ENCODE data around the gene NEDD4L. TPM values are rescaled to one million over a fixed set of nuclear protein-coding genes. Genes with fewer than 3 reads are reported as not detected.

NEDD4L gene
- polyA plus RNA-seq, 1 of the 3 experiments (the other 2 are of a cell fraction), result 13.2 TPM

DNA sequence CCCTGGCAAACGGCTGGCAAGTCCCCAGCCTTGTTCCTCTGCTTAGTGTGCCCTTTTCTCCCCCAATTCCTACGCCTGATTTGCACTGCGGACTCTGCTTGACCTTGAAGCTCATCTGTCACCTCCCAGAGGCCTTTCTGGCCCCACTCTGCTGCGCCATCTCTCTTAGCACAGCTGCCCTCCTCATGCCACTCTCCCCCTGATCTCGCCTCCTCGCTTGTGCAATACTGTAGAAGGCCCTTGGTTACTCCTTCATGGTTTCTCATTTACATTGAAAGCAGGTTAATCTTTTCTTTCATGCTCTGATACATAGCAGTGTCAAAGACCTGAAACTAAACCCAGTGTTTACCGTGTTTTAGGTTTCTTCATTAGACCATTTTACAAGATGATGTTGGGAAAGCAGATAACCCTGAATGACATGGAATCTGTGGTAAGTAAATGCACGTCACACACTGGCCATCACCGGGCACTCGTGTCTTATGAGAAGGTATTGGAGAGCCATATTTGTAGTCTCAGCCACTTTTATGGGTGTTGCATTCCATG, 326.1 kb downstream of the NEDD4L start:
- CTCF ChIA-PET, result interaction anchor here (0.8 kb wide), 1 partner anchor 124 kb away, joined by 3 read pairs; no protein-coding TSS in a partner anchor
- no peak overlapping the region for H3K4me3 ChIP-seq (ENCODE audit: low read depth in 2 of 2, low read length in 1 of 2)
- H3K9ac ChIP-seq, result no peak overlapping the region
- peaks cover 0 to 3% of the 10 kb centered on the region in 2 experiments; a peak in 1 of 4 replicates for H3K4me1 ChIP-seq (ENCODE audit: control insufficient read depth in 1 of 2, insufficient read depth in 2 of 2, low read depth in 1 of 2, low read length in 1 of 2)
- H3K79me2 ChIP-seq (ENCODE audit: insufficient read depth), result no peaks in the 10 kb centered on the region
- H3K27ac ChIP-seq (ENCODE audit: low read depth in 2 of 2, low read length in 1 of 2), result no peak overlapping the region
- no peaks in the 10 kb centered on the region for H4K20me1 ChIP-seq (ENCODE audit: insufficient read depth)
- H3K9me3 ChIP-seq, result no peaks in the 10 kb centered on the region
- H3K27me3 ChIP-seq (ENCODE audit: insufficient read depth), result no peaks in the 10 kb centered on the region
- H3K36me3 ChIP-seq (replicated peaks in 1 of 2; ENCODE audit: control insufficient read depth in 1 of 2, insufficient read depth in 2 of 2, low read length in 1 of 2), result peaks cover 0 to 2% of the 10 kb centered on the region in 2 experiments
- no peaks in the 10 kb centered on the region for H3K9me2 ChIP-seq
- WGBS (ENCODE audit: low lambda C conversion rate), result 96% methylated on average over 10 of the region's 10 CpGs
- TF ChIP-seq RCOR1 (IDR thresholded peaks at IDR 0.05; ENCODE audit: low read length), result no peak
- TF ChIP-seq ELF1 (IDR thresholded peaks at IDR 0.05), result no peak
- no peak for TF ChIP-seq MXI1 (IDR thresholded peaks at IDR 0.05; ENCODE audit: low read depth, low read length)
- no peak for TF ChIP-seq TAF1 (IDR thresholded peaks at IDR 0.05; ENCODE audit: borderline replicate concordance, low read depth, low read length)
- TF ChIP-seq RFX5 (IDR thresholded peaks at IDR 0.05; ENCODE audit: low read length), result no peak
- TF ChIP-seq, protein P1, sequence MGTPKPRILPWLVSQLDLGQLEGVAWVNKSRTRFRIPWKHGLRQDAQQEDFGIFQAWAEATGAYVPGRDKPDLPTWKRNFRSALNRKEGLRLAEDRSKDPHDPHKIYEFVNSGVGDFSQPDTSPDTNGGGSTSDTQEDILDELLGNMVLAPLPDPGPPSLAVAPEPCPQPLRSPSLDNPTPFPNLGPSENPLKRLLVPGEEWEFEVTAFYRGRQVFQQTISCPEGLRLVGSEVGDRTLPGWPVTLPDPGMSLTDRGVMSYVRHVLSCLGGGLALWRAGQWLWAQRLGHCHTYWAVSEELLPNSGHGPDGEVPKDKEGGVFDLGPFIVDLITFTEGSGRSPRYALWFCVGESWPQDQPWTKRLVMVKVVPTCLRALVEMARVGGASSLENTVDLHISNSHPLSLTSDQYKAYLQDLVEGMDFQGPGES (IDR thresholded peaks at IDR 0.05; ENCODE audit: low read depth, low read length), result no peak
- TF ChIP-seq, protein P2, sequence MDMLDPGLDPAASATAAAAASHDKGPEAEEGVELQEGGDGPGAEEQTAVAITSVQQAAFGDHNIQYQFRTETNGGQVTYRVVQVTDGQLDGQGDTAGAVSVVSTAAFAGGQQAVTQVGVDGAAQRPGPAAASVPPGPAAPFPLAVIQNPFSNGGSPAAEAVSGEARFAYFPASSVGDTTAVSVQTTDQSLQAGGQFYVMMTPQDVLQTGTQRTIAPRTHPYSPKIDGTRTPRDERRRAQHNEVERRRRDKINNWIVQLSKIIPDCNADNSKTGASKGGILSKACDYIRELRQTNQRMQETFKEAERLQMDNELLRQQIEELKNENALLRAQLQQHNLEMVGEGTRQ (IDR thresholded peaks at IDR 0.05; ENCODE audit: borderline replicate concordance, low read depth, low read length), result no peak
- no peak for TF ChIP-seq RAD21 (IDR thresholded peaks at IDR 0.05; ENCODE audit: low read length)
- no peak for TF ChIP-seq FOSL2 (IDR thresholded peaks at IDR 0.05; ENCODE audit: borderline replicate concordance, low read depth)
- TF ChIP-seq FOXJ3 (CRISPR knock-in tag; IDR thresholded peaks at IDR 0.05), result no peak
- no peak overlapping the region for H2AFZ ChIP-seq (ENCODE audit: low read depth)
- H3K4me2 ChIP-seq, result no peak overlapping the region
- DNase-seq, result no peak
- POLR2A ChIA-PET, result no interaction called here
- H3F3A ChIP-seq (replicated peaks; ENCODE audit: insufficient read depth), result peaks cover 2% of the 10 kb centered on the region

DNA sequence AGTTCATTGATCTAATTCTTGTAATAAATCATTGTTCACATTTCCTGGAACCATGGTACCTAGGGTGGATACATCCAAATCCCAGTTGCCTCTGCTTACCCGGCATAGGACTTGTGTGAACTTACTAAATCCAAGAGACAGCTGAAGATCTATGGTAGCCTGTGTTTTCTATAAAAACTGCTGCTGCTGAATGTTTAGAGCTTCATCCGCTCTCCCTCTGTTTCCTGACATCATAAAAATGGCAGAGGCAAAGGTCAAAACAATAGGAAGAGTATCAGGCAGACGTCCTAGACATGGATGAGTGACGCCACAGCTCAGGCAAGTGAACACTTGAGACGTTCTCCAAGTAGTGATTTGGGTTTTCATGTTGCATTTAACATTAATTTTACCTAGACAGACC, 326.6 kb downstream of the NEDD4L start:
- ChIA-PET CTCF (interaction anchor here (0.8 to 1.3 kb wide), 2 partner anchors 32 to 123 kb away, joined by 3 read pairs; no protein-coding TSS in a partner anchor), POLR2A (no interaction called here)
- Histone ChIP-seq H3K36me3 (replicated peaks in 1 of 2; ENCODE audit: control insufficient read depth in 1 of 2, insufficient read depth in 2 of 2, low read length in 1 of 2) (peaks cover 0 to 2% of the 10 kb centered on the region in 2 experiments), H3K9me2 (no peaks in the 10 kb centered on the region), H3K9ac (no peak overlapping the region), H3K4me2 (no peak overlapping the region), H3K79me2 (ENCODE audit: insufficient read depth) (no peaks in the 10 kb centered on the region), H3K4me1 (ENCODE audit: control insufficient read depth in 1 of 2, insufficient read depth in 2 of 2, low read depth in 1 of 2, low read length in 1 of 2) (peaks cover 0 to 3% of the 10 kb centered on the region in 2 experiments; a peak in 1 of 4 replicates), H3K27ac (ENCODE audit: low read depth in 2 of 2, low read length in 1 of 2) (no peak overlapping the region), H3K9me3 (no peaks in the 10 kb centered on the region), H3K27me3 (ENCODE audit: insufficient read depth) (no peaks in the 10 kb centered on the region), H4K20me1 (ENCODE audit: insufficient read depth) (no peaks in the 10 kb centered on the region), H3F3A (replicated peaks; ENCODE audit: insufficient read depth) (no peaks in the 10 kb centered on the region), H3K4me3 (ENCODE audit: low read depth in 2 of 2, low read length in 1 of 2) (no peak overlapping the region), H2AFZ (ENCODE audit: low read depth) (no peak overlapping the region)
- no peak for DNase-seq
- TF ChIP-seq, protein P3, sequence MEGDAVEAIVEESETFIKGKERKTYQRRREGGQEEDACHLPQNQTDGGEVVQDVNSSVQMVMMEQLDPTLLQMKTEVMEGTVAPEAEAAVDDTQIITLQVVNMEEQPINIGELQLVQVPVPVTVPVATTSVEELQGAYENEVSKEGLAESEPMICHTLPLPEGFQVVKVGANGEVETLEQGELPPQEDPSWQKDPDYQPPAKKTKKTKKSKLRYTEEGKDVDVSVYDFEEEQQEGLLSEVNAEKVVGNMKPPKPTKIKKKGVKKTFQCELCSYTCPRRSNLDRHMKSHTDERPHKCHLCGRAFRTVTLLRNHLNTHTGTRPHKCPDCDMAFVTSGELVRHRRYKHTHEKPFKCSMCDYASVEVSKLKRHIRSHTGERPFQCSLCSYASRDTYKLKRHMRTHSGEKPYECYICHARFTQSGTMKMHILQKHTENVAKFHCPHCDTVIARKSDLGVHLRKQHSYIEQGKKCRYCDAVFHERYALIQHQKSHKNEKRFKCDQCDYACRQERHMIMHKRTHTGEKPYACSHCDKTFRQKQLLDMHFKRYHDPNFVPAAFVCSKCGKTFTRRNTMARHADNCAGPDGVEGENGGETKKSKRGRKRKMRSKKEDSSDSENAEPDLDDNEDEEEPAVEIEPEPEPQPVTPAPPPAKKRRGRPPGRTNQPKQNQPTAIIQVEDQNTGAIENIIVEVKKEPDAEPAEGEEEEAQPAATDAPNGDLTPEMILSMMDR (IDR thresholded peaks at IDR 0.05), result no peak
- TF ChIP-seq TAF1 (IDR thresholded peaks at IDR 0.05; ENCODE audit: borderline replicate concordance, low read depth, low read length), result no peak
- TF ChIP-seq RCOR1 (IDR thresholded peaks at IDR 0.05; ENCODE audit: low read length), result no peak
- TF ChIP-seq, protein P4, sequence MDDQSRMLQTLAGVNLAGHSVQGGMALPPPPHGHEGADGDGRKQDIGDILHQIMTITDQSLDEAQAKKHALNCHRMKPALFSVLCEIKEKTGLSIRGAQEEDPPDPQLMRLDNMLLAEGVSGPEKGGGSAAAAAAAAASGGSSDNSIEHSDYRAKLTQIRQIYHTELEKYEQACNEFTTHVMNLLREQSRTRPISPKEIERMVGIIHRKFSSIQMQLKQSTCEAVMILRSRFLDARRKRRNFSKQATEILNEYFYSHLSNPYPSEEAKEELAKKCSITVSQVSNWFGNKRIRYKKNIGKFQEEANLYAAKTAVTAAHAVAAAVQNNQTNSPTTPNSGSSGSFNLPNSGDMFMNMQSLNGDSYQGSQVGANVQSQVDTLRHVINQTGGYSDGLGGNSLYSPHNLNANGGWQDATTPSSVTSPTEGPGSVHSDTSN (IDR thresholded peaks at IDR 0.05), result no peak
- TF ChIP-seq RXRA (IDR thresholded peaks at IDR 0.05; ENCODE audit: borderline replicate concordance, low read depth), result no peak
- no peak for TF ChIP-seq JUND (IDR thresholded peaks at IDR 0.05)
- TF ChIP-seq SIN3A (IDR thresholded peaks at IDR 0.05; ENCODE audit: borderline replicate concordance, low read depth, low read length), result no peak
- TF ChIP-seq MEF2A (IDR thresholded peaks at IDR 0.05; ENCODE audit: borderline replicate concordance, low read depth), result no peak
- no peak for TF ChIP-seq POLR2AphosphoS5 (IDR thresholded peaks at IDR 0.05; ENCODE audit: low read depth, low read length)
- WGBS (ENCODE audit: low lambda C conversion rate), result 93% methylated on average over 5 of the region's 5 CpGs

All from SK-N-SH (cell line).